SK-N-SH treated with all-trans-retinoic acid at 6 μM for 48 hours (cell line): Measurements from ENCODE around the gene GTF3C4.
"Not testable (repeated sequence)": the region's sequence is repeated elsewhere in the genome, so short reads cannot be mapped to it uniquely, and the experiment has no call there.

Experiments used
- ATAC-seq: fragments of 200-7000 bp; cut with Tn5 transposase; 3 replicates; pipeline ENCODE4 v1.9.1; 2020; ENCODE audit warnings: mild to moderate bottlenecking, moderate library complexity
- ARNTL ChIP-seq: fragments of 450-650 bp; formaldehyde crosslinking; IDR thresholded peaks from 2 replicates; pipeline ENCODE4 v1.5.0; 2020; ENCODE audit warnings: low read depth, mild to moderate bottlenecking, moderate library complexity, borderline replicate concordance
- BACH2 ChIP-seq: fragments of 250-450 bp; sonication (Bioruptor Pico); IDR thresholded peaks from 2 replicates; pipeline ENCODE4 v1.9.0; 2021; ENCODE audit warnings: mild to moderate bottlenecking, borderline replicate concordance
- CSDC2 ChIP-seq: fragments of 250-450 bp; sonication (Bioruptor Pico); IDR thresholded peaks from 2 replicates; pipeline ENCODE4 v1.5.0; 2020; ENCODE audit warnings: mild to moderate bottlenecking, moderate library complexity
- ESRRG ChIP-seq: fragments of 250-450 bp; sonication (Bioruptor Pico); IDR thresholded peaks from 2 replicates; pipeline ENCODE4 v1.6.1; 2021; ENCODE audit warnings: mild to moderate bottlenecking
- GLIS3 ChIP-seq: fragments of 250-450 bp; sonication (Bioruptor Pico); IDR thresholded peaks from 2 replicates; pipeline ENCODE4 v1.5.0; 2020; ENCODE audit warnings: mild to moderate bottlenecking, moderate library complexity
- PPARA ChIP-seq: fragments of 250-450 bp; sonication (Bioruptor Pico); IDR thresholded peaks from 2 replicates; pipeline ENCODE4 v1.5.0; 2020; ENCODE audit warnings: mild to moderate bottlenecking, borderline replicate concordance
- SNAI2 ChIP-seq: fragments of 250-450 bp; sonication (Bioruptor Pico); IDR thresholded peaks from 2 replicates; pipeline ENCODE4 v1.5.0; 2020; ENCODE audit warnings: mild to moderate bottlenecking, moderate library complexity
- TCF4 ChIP-seq: fragments of 250-450 bp; sonication (Bioruptor Pico); IDR thresholded peaks from 2 replicates; pipeline ENCODE4 v1.8.0; 2021; ENCODE audit warnings: mild to moderate bottlenecking, moderate library complexity, borderline replicate concordance
- TOX ChIP-seq: fragments of 250-450 bp; sonication (Bioruptor Pico); IDR thresholded peaks from 2 replicates; pipeline ENCODE4 v1.8.0; 2021; ENCODE audit warnings: mild to moderate bottlenecking, moderate library complexity, borderline replicate concordance
- ZC3H10 ChIP-seq: fragments of 250-450 bp; sonication (Bioruptor Pico); IDR thresholded peaks from 2 replicates; pipeline ENCODE4 v1.5.1; 2021; ENCODE audit warnings: mild to moderate bottlenecking, moderate library complexity
- ZFP30 ChIP-seq: fragments of 450-650 bp; formaldehyde crosslinking; IDR thresholded peaks from 2 replicates; pipeline ENCODE4 v1.5.0; 2022; ENCODE audit warnings: mild to moderate bottlenecking, moderate library complexity
- ZNF565 ChIP-seq: fragments of 450-650 bp; formaldehyde crosslinking; conservative IDR thresholded peaks from 2 replicates; pipeline ENCODE4 v1.5.0; 2020; ENCODE audit warnings: low read depth, mild to moderate bottlenecking, moderate library complexity
- ZNF70 ChIP-seq: fragments of 450-650 bp; formaldehyde crosslinking; IDR thresholded peaks from 2 replicates; pipeline ENCODE4 v1.5.0; 2020; ENCODE audit warnings: mild to moderate bottlenecking, moderate library complexity
- ZNF8 ChIP-seq: fragments of 450-650 bp; formaldehyde crosslinking; IDR thresholded peaks from 2 replicates; pipeline ENCODE4 v1.5.0; 2020; ENCODE audit warnings: mild to moderate bottlenecking, moderate library complexity
- TF ChIP-seq, protein P1 (sequence below): fragments of 250-450 bp; sonication (Bioruptor Pico); IDR thresholded peaks from 2 replicates; pipeline ENCODE4 v1.5.1; 2021; ENCODE audit warnings: mild to moderate bottlenecking, moderate library complexity
- TF ChIP-seq, protein P2 (sequence below): fragments of 250-450 bp; sonication (Bioruptor Pico); IDR thresholded peaks from 2 replicates; pipeline ENCODE4 v1.5.0; 2020; ENCODE audit warnings: mild to moderate bottlenecking, moderate library complexity

Gene GTF3C4

DNA sequence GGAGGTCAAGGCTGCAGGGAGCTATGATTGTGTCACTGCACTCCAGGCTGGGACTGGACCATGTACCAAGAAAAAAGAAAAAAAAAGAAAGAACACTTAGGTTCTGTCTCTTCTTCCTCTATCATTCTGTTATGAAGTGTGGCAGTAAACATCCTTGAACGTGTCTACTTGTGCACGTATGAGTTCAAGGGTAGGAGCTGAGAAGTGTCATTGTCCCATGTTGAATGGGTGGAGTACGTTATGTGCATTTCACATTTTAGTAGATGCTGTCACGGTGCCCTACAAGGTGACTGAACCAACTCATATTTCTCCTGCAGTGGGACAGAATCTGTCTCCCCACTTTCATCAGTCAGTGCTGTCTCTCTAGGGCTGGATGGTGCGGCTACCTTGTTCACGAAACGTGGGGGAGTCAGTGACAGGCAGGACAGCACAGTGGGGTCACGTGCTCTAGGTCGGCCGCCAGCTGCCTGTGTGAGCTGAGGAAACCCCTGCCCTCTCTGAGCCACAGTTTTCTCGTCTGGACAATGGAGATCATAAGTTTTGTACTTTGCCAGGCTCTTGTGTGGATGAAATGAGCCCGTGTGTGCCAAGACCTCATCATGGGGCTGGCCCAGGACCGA is 47.2 kb downstream of the GTF3C4 start:
- no peak for ATAC-seq
- TF ChIP-seq ESRRG (no peak), GLIS3 (no peak), ZFP30 (no peak), TCF4 (CRISPR knock-in tag) (no peak), ZNF565 (CRISPR knock-in tag) (no peak), ZNF8 (CRISPR knock-in tag) (no peak), ZC3H10 (no peak), BACH2 (CRISPR knock-in tag) (no peak)
- TF ChIP-seq, protein P1, sequence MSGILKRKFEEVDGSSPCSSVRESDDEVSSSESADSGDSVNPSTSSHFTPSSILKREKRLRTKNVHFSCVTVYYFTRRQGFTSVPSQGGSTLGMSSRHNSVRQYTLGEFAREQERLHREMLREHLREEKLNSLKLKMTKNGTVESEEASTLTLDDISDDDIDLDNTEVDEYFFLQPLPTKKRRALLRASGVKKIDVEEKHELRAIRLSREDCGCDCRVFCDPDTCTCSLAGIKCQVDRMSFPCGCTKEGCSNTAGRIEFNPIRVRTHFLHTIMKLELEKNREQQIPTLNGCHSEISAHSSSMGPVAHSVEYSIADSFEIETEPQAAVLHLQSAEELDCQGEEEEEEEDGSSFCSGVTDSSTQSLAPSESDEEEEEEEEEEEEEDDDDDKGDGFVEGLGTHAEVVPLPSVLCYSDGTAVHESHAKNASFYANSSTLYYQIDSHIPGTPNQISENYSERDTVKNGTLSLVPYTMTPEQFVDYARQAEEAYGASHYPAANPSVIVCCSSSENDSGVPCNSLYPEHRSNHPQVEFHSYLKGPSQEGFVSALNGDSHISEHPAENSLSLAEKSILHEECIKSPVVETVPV (CRISPR knock-in tag), result no peak

DNA sequence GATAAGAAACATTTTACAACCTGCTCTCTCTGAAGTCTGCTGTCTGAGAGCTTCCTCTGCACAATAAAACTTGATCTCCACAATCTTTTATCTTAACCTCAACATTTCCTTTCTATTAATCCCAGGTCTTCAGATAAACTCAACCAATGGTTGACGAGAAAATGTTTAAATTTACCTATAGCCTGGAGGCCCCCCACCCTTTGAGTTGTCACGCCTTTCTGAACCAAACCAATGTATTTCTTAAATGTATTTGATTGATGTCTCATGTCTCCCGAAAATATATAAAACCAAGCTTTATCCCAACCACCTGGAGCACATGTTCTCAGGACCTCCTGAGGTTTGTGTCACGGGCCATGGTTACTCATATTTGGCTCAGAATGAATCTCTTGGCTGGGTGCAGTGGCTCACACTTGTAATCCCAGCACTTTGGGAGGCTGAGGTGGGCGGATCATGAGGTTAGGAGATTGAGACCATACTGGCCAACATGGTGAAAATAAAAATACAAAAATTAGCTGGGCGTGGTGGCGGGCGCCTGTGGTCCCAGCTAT is 48.2 kb downstream of the GTF3C4 start:
- not testable (repeated sequence) for ATAC-seq

DNA sequence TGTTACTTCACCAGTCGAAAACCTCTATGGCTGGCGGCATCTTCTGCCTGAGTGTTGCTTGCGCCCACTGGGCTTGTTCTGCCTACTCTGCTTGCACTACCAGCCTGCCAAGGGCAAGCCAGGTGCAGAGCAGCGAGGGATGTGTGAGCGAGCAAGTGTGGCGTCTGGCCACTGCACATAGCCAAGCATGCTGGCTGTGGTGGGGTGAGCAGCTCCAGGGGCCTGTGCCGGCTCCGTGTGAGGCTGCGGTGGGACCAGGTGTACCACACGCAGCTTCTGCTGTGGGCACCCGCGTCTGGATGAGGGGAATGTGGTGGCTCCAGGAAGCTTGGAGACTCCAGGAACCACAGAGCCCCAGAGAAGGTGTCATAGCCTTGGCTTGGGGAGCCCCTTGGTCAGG is 51.4 kb downstream of the GTF3C4 start:
- ATAC-seq, result no peak
- TF ChIP-seq ZNF8 (CRISPR knock-in tag) (no peak), ZNF565 (CRISPR knock-in tag) (no peak), ARNTL (CRISPR knock-in tag) (no peak), SNAI2 (CRISPR knock-in tag) (no peak), CSDC2 (no peak), ZNF70 (CRISPR knock-in tag) (no peak)
- TF ChIP-seq, protein P1 (CRISPR knock-in tag), result no peak
- TF ChIP-seq, protein P2, sequence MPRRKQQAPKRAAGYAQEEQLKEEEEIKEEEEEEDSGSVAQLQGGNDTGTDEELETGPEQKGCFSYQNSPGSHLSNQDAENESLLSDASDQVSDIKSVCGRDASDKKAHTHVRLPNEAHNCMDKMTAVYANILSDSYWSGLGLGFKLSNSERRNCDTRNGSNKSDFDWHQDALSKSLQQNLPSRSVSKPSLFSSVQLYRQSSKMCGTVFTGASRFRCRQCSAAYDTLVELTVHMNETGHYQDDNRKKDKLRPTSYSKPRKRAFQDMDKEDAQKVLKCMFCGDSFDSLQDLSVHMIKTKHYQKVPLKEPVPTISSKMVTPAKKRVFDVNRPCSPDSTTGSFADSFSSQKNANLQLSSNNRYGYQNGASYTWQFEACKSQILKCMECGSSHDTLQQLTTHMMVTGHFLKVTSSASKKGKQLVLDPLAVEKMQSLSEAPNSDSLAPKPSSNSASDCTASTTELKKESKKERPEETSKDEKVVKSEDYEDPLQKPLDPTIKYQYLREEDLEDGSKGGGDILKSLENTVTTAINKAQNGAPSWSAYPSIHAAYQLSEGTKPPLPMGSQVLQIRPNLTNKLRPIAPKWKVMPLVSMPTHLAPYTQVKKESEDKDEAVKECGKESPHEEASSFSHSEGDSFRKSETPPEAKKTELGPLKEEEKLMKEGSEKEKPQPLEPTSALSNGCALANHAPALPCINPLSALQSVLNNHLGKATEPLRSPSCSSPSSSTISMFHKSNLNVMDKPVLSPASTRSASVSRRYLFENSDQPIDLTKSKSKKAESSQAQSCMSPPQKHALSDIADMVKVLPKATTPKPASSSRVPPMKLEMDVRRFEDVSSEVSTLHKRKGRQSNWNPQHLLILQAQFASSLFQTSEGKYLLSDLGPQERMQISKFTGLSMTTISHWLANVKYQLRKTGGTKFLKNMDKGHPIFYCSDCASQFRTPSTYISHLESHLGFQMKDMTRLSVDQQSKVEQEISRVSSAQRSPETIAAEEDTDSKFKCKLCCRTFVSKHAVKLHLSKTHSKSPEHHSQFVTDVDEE (CRISPR knock-in tag), result no peak

DNA sequence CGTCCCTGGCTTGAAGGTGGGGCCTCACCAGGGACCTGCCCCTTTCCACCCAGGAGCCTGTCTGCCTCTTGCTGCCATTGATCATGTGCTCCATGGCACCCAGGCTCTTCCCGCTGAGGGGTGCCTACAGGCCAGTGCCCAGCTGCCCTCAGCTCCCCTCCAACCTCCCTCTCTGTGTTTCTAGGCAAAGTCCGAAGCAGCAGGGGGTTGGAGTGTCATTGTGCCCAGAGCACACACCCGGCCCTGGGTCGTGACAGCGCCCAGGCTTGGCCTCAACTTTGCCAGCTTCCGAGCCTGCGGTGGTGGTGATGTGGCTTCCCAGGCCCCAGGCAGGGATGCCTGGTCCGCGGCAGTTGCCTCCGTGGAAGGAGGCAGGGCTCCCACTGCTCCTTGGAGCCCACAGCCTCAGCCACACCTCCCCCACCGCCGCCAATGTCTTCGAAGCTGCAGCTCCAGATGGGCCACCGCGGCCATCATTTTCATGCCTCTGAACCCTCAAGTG is 52.4 kb downstream of the GTF3C4 start:
- no peak for ATAC-seq
- no peak for TF ChIP-seq CSDC2
- TF ChIP-seq SNAI2 (CRISPR knock-in tag), result no peak
- TF ChIP-seq BACH2 (CRISPR knock-in tag), result no peak
- TF ChIP-seq ZC3H10, result no peak
- TF ChIP-seq PPARA, result no peak
- TF ChIP-seq, protein P2 (CRISPR knock-in tag), result no peak
- no peak for TF ChIP-seq TCF4 (CRISPR knock-in tag)
- no peak for TF ChIP-seq ZNF8 (CRISPR knock-in tag)
- TF ChIP-seq TOX, result no peak
- TF ChIP-seq, all 23 proteins: peak for 0

DNA sequence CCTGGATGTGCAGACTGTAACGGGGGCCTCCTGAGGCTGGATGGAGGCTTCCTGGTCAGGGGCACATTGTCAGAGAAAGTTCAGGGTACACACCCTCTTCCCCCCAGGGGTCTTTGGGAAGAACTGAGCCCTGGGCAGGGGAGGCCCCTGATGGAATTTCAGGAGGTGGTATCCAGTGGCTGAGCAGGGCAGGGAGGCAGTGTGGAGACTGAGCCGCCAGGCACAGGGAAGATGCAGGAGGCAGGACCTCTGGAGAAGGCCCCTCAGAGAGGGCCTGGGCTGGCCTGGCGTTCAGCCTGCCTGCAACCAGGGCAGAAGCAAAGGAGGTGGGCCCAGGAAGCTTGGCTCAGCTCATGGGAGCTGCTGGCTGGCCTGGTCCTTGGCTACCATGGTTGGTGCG is 53.5 kb downstream of the GTF3C4 start:
- TF ChIP-seq TCF4 (CRISPR knock-in tag) (no peak), CSDC2 (no peak), ZC3H10 (no peak), ZNF8 (CRISPR knock-in tag) (no peak), BACH2 (CRISPR knock-in tag) (no peak)
- ATAC-seq, result no peak
